Naive thymus-derived CD4-positive, alpha-beta T cell (primary cell): ENCODE measurements around the gene CCL7. TPM values are rescaled to one million over a fixed set of nuclear protein-coding genes. Genes with fewer than 3 reads are reported as not detected.
A peak's percentile ranks its signal among the peaks of the same experiment; 100 is the strongest.

Source experiments
- ATAC-seq: fragments of 150-1000 bp; cut with Tn5 transposase; 2 replicates; pipeline ENCODE4 v1.10.0; 2021; ENCODE audit warnings: mild to moderate bottlenecking, moderate library complexity
- CTCF ChIA-PET: fragments of 350-600 bp; sonication (Branson Sonifier 250); formaldehyde crosslinking; loops from one replicate; lab custom pipeline; 2021; ENCODE audit warnings: antibody characterized with exemption; lab: Charles Lee
- POLR2A ChIA-PET: fragments of 350-600 bp; sonication (Branson Sonifier 250); formaldehyde crosslinking; loops from one replicate; lab custom pipeline; 2021; ENCODE audit warnings: antibody characterized with exemption, inconsistent platforms; lab: Charles Lee
- DNase-seq, 9 donors: peaks; one replicate each; pipeline versions ENCODE4 v3.0.0 to v3.0.0-alpha.2; 2020 to 2022; ENCODE audit warnings: mixed read lengths in 1 of 9
- H3K27ac ChIP-seq: one replicate; pipeline ENCODE4 v1.7.0; 2013; ENCODE audit warnings: mild to moderate bottlenecking, low read depth, low read length, moderate library complexity
- H3K27me3 ChIP-seq, 2 donors: one replicate each; pipeline ENCODE4 v1.7.0; 2013; ENCODE audit warnings: low read length in 2 of 2, mild to moderate bottlenecking in 2 of 2, moderate library complexity in 2 of 2; ENCODE audit not compliant: control insufficient read depth in 2 of 2, insufficient read depth in 2 of 2
- H3K36me3 ChIP-seq, 3 experiments: 1 replicate in 2 of 3; 2 replicates in 1 of 3; pipeline ENCODE4 v1.7.0; 2013; ENCODE audit warnings: low read length in 3 of 3, mild to moderate bottlenecking in 3 of 3, moderate library complexity in 1 of 3; ENCODE audit not compliant: insufficient read depth in 3 of 3, control insufficient read depth in 2 of 3
- H3K4me1 ChIP-seq, 2 donors: one replicate each; pipeline ENCODE4 v1.7.0; 2013; ENCODE audit warnings: low read length in 2 of 2, mild to moderate bottlenecking in 2 of 2, moderate library complexity in 1 of 2; ENCODE audit not compliant: control insufficient read depth in 2 of 2, insufficient read depth in 2 of 2
- H3K4me3 ChIP-seq: 2 replicates; pipeline ENCODE4 v1.7.0; 2013; ENCODE audit warnings: mild to moderate bottlenecking, low read length
- H3K9me3 ChIP-seq, 3 experiments: 1 replicate in 2 of 3; 2 replicates in 1 of 3; pipeline ENCODE4 v1.7.0; 2013; ENCODE audit warnings: low read length in 3 of 3; ENCODE audit not compliant: control insufficient read depth in 2 of 3
- H3K27ac Mint-ChIP-seq, 9 donors: one replicate each; pipeline ENCODE4 v1.8.0; 2020 to 2022; ENCODE audit warnings: mixed read lengths in 9 of 9, mild to moderate bottlenecking in 8 of 9, moderate library complexity in 5 of 9, inconsistent platforms in 2 of 9
- H3K27me3 Mint-ChIP-seq, 5 donors: one replicate each; pipeline ENCODE4 v1.8.0; 2021 to 2022; ENCODE audit warnings: mixed read lengths in 5 of 5, mild to moderate bottlenecking in 1 of 5
- H3K36me3 Mint-ChIP-seq, 5 donors: one replicate each; pipeline ENCODE4 v1.8.0; 2020 to 2022; ENCODE audit warnings: mixed read lengths in 5 of 5, mild to moderate bottlenecking in 3 of 5, inconsistent platforms in 1 of 5
- H3K4me1 Mint-ChIP-seq, 7 donors: one replicate each; pipeline ENCODE4 v1.8.0; 2020 to 2022; ENCODE audit warnings: mixed read lengths in 7 of 7, mild to moderate bottlenecking in 3 of 7, inconsistent platforms in 1 of 7
- H3K4me3 Mint-ChIP-seq, 10 donors: one replicate each; pipeline ENCODE4 v1.8.0; 2020 to 2022; ENCODE audit warnings: mild to moderate bottlenecking in 10 of 10, mixed read lengths in 10 of 10, moderate library complexity in 6 of 10, inconsistent platforms in 2 of 10
- H3K9me3 Mint-ChIP-seq, 11 donors: one replicate each; pipeline ENCODE4 v1.8.0; 2020 to 2022; ENCODE audit warnings: mixed read lengths in 11 of 11, mild to moderate bottlenecking in 4 of 11, inconsistent platforms in 1 of 11, moderate library complexity in 1 of 11
- intact Hi-C, 2 donors: fragments of 100-400 bp; cut with micrococcal nuclease; formaldehyde crosslinking; loops; one replicate each; pipeline ENCODE4 v1.15.1; 2023
- polyA plus RNA-seq, 2 donors: library from polyadenylated mRNA; unstranded; fragments of 300-500 nt; fragmentation: Illumina TruSeq; gene quantifications; one replicate each; pipeline ENCODE4 v1.2.3, GENCODE V29; 2021
- total RNA-seq, 6 experiments: library from RNA in 5 of 6; stranded (reverse) in 5 of 6; gene quantifications; 1 replicate in 5 of 6; 2 replicates in 1 of 6; pipeline ENCODE4 v1.2.3 and lab custom pipeline; 2021 to 2026

Gene CCL7
- total and polyA plus RNA-seq, 7 experiments from 2014 or later: not detected

- DNase-seq (no peak), ATAC-seq (peak; percentile 81)
- intact Hi-C loops: no loop called here
- no peaks in the 10 kb centered on the region for H3K4me1 ChIP-seq
- H3K27me3 ChIP-seq: no peaks in the 10 kb centered on the region
- H3K4me3 Mint-ChIP-seq: no peak overlapping the region
- CTCF ChIA-PET: no interaction called here
- H3K4me3 ChIP-seq: no peak overlapping the region
- peaks cover 0 to 2% (median 0%) of the 10 kb centered on the region in 7 donors for H3K4me1 Mint-ChIP-seq
- no peaks in the 10 kb centered on the region for H3K36me3 Mint-ChIP-seq
- no peaks in the 10 kb centered on the region for H3K36me3 ChIP-seq
- H3K9me3 Mint-ChIP-seq: peaks cover 0 to 1% (median 0%) of the 10 kb centered on the region in 11 donors
- H3K27me3 Mint-ChIP-seq: peaks cover 4 to 14% (median 7%) of the 10 kb centered on the region in 5 donors
- no peak overlapping the region for H3K27ac Mint-ChIP-seq
- no peaks in the 10 kb centered on the region for H3K9me3 ChIP-seq
- POLR2A ChIA-PET: no interaction called here
- no peak overlapping the region for H3K27ac ChIP-seq
Measured at GRCh38 chr17:34246446-34246845, 23.6 kb upstream of the CCL7 start.

GRCh38 chr17:34246881-34247280, 23.1 kb upstream of the CCL7 start:
- Mint-ChIP-seq H3K4me1 (peaks cover 0 to 2% (median 0%) of the 10 kb centered on the region in 7 donors), H3K27ac (no peak overlapping the region), H3K36me3 (no peaks in the 10 kb centered on the region), H3K27me3 (peaks cover 5 to 17% (median 11%) of the 10 kb centered on the region in 5 donors), H3K9me3 (peaks cover 0 to 1% (median 0%) of the 10 kb centered on the region in 11 donors), H3K4me3 (no peak overlapping the region)
- ATAC-seq (peak; percentile 55), DNase-seq (no peak)
- no peak overlapping the region for H3K27ac ChIP-seq
- ChIA-PET POLR2A (no interaction called here), CTCF (no interaction called here)
- no peaks in the 10 kb centered on the region for H3K9me3 ChIP-seq
- intact Hi-C loops: no loop called here
- H3K36me3 ChIP-seq: no peaks in the 10 kb centered on the region
- H3K4me3 ChIP-seq: no peak overlapping the region
- no peaks in the 10 kb centered on the region for H3K4me1 ChIP-seq
- H3K27me3 ChIP-seq: no peaks in the 10 kb centered on the region

- Histone ChIP-seq H3K9me3 (no peaks in the 10 kb centered on the region), H3K27me3 (no peaks in the 10 kb centered on the region), H3K4me3 (no peak overlapping the region), H3K27ac (no peak overlapping the region), H3K36me3 (no peaks in the 10 kb centered on the region), H3K4me1 (no peaks in the 10 kb centered on the region)
- intact Hi-C loops: no loop called here
- ChIA-PET POLR2A (no interaction called here), CTCF (no interaction called here)
- Mint-ChIP-seq H3K36me3 (no peaks in the 10 kb centered on the region), H3K4me3 (no peak overlapping the region), H3K9me3 (peaks cover 0 to 1% (median 0%) of the 10 kb centered on the region in 11 donors), H3K27ac (no peak overlapping the region), H3K27me3 (peaks cover 9 to 26% (median 17%) of the 10 kb centered on the region in 5 donors), H3K4me1 (peaks cover 0 to 2% (median 0%) of the 10 kb centered on the region in 7 donors)
- DNase-seq: no peak
- ATAC-seq: no peak
Measured at GRCh38 chr17:34248511-34249024, 21.5 kb upstream of the CCL7 start.

- no peak for ATAC-seq
- ChIA-PET POLR2A (no interaction called here), CTCF (no interaction called here)
- Mint-ChIP-seq H3K4me1 (peaks cover 0 to 2% (median 0%) of the 10 kb centered on the region in 7 donors), H3K9me3 (peaks cover 0 to 1% (median 0%) of the 10 kb centered on the region in 11 donors), H3K27ac (no peak overlapping the region), H3K36me3 (no peaks in the 10 kb centered on the region), H3K4me3 (no peak overlapping the region), H3K27me3 (peaks cover 9 to 26% (median 19%) of the 10 kb centered on the region in 5 donors)
- no peak overlapping the region for H3K27ac ChIP-seq
- no peaks in the 10 kb centered on the region for H3K9me3 ChIP-seq
- no peaks in the 10 kb centered on the region for H3K4me1 ChIP-seq
- no peak overlapping the region for H3K4me3 ChIP-seq
- H3K36me3 ChIP-seq: no peaks in the 10 kb centered on the region
- intact Hi-C loops: no loop called here
- DNase-seq: no peak
- H3K27me3 ChIP-seq: no peaks in the 10 kb centered on the region
Measured at GRCh38 chr17:34249061-34249460, 21.0 kb upstream of the CCL7 start.

- ATAC-seq: peak; percentile 18
- CTCF ChIA-PET: no interaction called here
- H3K27me3 Mint-ChIP-seq: peaks cover 9 to 30% (median 22%) of the 10 kb centered on the region in 5 donors
- H3K27ac Mint-ChIP-seq: no peak overlapping the region
- intact Hi-C loops: no loop called here
- Histone ChIP-seq H3K9me3 (no peaks in the 10 kb centered on the region), H3K4me3 (no peak overlapping the region), H3K27me3 (no peaks in the 10 kb centered on the region), H3K27ac (no peak overlapping the region), H3K36me3 (no peaks in the 10 kb centered on the region), H3K4me1 (no peaks in the 10 kb centered on the region)
- no peaks in the 10 kb centered on the region for H3K36me3 Mint-ChIP-seq
- peaks cover 0 to 1% (median 0%) of the 10 kb centered on the region in 11 donors for H3K9me3 Mint-ChIP-seq
- POLR2A ChIA-PET: no interaction called here
- H3K4me3 Mint-ChIP-seq: no peak overlapping the region
- DNase-seq: no peak
- peaks cover 0 to 2% (median 0%) of the 10 kb centered on the region in 7 donors for H3K4me1 Mint-ChIP-seq
Measured at GRCh38 chr17:34249478-34249877, 20.5 kb upstream of the CCL7 start.

GRCh38 chr17:34251186-34251585, 18.8 kb upstream of the CCL7 start:
- Histone ChIP-seq H3K27me3 (no peaks in the 10 kb centered on the region), H3K36me3 (no peaks in the 10 kb centered on the region), H3K27ac (no peak overlapping the region), H3K4me3 (no peak overlapping the region), H3K4me1 (no peaks in the 10 kb centered on the region), H3K9me3 (no peaks in the 10 kb centered on the region)
- no peak for DNase-seq
- intact Hi-C loops: no loop called here
- no peak for ATAC-seq
- Mint-ChIP-seq H3K36me3 (no peaks in the 10 kb centered on the region), H3K4me1 (peaks cover 0 to 7% (median 0%) of the 10 kb centered on the region in 7 donors), H3K9me3 (peaks cover 0 to 1% (median 0%) of the 10 kb centered on the region in 11 donors), H3K27ac (peak overlapping the region in 1 of 9 donors; percentile 11), H3K27me3 (peaks cover 20 to 43% (median 33%) of the 10 kb centered on the region in 5 donors), H3K4me3 (no peak overlapping the region)
- CTCF ChIA-PET: no interaction called here
- POLR2A ChIA-PET: no interaction called here

- Mint-ChIP-seq H3K4me3 (no peak overlapping the region), H3K4me1 (peaks cover 0 to 7% (median 0%) of the 10 kb centered on the region in 7 donors), H3K9me3 (peaks cover 0 to 1% (median 0%) of the 10 kb centered on the region in 11 donors), H3K27me3 (peaks cover 25 to 50% (median 39%) of the 10 kb centered on the region in 5 donors), H3K36me3 (no peaks in the 10 kb centered on the region), H3K27ac (no peak overlapping the region)
- no peaks in the 10 kb centered on the region for H3K9me3 ChIP-seq
- ChIA-PET POLR2A (no interaction called here), CTCF (no interaction called here)
- ATAC-seq (peak; percentile 72), DNase-seq (no peak)
- no peak overlapping the region for H3K27ac ChIP-seq
- no peaks in the 10 kb centered on the region for H3K27me3 ChIP-seq
- intact Hi-C loops: no loop called here
- H3K36me3 ChIP-seq: no peaks in the 10 kb centered on the region
- no peak overlapping the region for H3K4me3 ChIP-seq
- no peaks in the 10 kb centered on the region for H3K4me1 ChIP-seq
Measured at GRCh38 chr17:34252095-34252443, 18.0 kb upstream of the CCL7 start.
